Measurements from ENCODE around the gene PRKCZ.

The PRKCZ gene

DNA sequence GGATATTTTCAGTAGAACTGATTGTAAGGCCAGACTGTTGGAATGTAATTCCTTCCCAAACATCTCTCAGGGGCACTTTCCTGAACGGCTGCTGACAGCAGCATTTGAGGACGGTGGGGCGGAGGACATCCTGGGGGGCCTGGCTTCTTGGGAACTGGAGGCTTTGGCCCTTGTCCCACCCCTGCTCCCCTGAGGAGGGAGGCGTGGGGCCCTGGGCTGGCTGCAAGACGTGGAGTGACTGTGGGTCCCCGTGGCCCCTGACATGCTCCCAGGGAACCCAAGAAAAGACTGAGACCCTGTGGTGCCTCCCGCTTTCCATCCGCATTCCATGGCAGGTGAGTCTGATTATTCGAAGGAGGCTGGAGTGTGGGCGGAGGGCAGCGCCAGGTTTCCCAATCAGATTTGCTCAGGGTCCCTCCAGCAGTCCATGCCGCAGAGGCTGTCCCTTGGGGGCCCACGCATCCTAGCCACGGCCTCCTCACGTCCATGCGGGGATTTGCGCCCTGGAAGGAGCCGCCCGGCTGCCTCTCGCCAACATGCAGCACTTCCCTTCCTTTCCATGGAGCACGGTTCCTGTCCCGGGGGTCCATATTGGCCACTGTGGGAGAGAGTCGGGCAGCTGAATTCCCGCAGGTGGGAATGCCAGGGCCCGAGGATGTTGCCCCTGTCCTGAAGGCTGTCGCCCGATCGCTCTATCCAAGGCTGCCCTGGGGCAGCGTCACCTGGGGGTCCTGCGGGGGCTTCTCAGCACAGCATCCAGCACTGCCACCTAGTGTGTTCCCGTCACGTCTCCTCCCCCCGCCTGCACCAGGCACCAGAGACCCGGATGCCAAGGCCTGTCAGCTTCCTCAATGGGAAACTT, 75.4 kb downstream of the PRKCZ start:
- H3K4me3 ChIP-seq (ENCODE audit: low read depth, low read length), result no peak overlapping the region
- H3K9me3 ChIP-seq (ENCODE audit: insufficient read depth, low read depth, low read length), result peaks cover 8% of the 10 kb centered on the region
- no peak overlapping the region for H3K4ac ChIP-seq (ENCODE audit: low read depth, low read length)
- peaks cover 0 to 5% of the 10 kb centered on the region in 2 experiments for H3K4me1 ChIP-seq (ENCODE audit: control insufficient read depth in 1 of 2, insufficient read depth in 2 of 2, low read length in 2 of 2)
- no peak overlapping the region for H4K12ac ChIP-seq (ENCODE audit: low read depth, low read length)
- no peak overlapping the region for H2AK5ac ChIP-seq (ENCODE audit: low read length)
- no peak overlapping the region for H3K18ac ChIP-seq (ENCODE audit: low read length)
- H3K14ac ChIP-seq (ENCODE audit: low read length), result no peak overlapping the region
- H3K27ac ChIP-seq (ENCODE audit: low read depth, low read length), result no peak overlapping the region
- H4K8ac ChIP-seq (ENCODE audit: low read depth, low read length), result no peak overlapping the region
- no peaks in the 10 kb centered on the region for H3K79me2 ChIP-seq (ENCODE audit: control insufficient read depth, insufficient read depth, low read length, poor library complexity)
- H2BK120ac ChIP-seq (ENCODE audit: insufficient read depth, low read length, poor library complexity), result no peak overlapping the region
- H3K27me3 ChIP-seq (ENCODE audit: insufficient read depth, low read length), result no peaks in the 10 kb centered on the region
- H3K9ac ChIP-seq (ENCODE audit: low read length), result no peak overlapping the region
- H2AFZ ChIP-seq (ENCODE audit: insufficient read depth, low read length, poor library complexity), result no peak overlapping the region
- H3K4me2 ChIP-seq (ENCODE audit: low read length), result no peak overlapping the region
- no peak overlapping the region for H3K23ac ChIP-seq (ENCODE audit: low read length)
- no peak overlapping the region for H4K91ac ChIP-seq (ENCODE audit: low read depth, low read length)
- DNase-seq, result no peak
- peaks cover 18 to 20% of the 10 kb centered on the region in 2 experiments for H3K36me3 ChIP-seq (ENCODE audit: control insufficient read depth in 1 of 2, insufficient read depth in 2 of 2, low read length in 2 of 2)
- WGBS (ENCODE audit: extremely low coverage, insufficient coverage, insufficient read length), result no CpG with 5 or more reads among the region's 34 CpGs
- no peaks in the 10 kb centered on the region for H3K79me1 ChIP-seq (ENCODE audit: low read length)
- H2BK5ac ChIP-seq (ENCODE audit: low read depth, low read length, poor library complexity), result no peak overlapping the region
- no peak overlapping the region for H2BK12ac ChIP-seq (ENCODE audit: low read length)

DNA sequence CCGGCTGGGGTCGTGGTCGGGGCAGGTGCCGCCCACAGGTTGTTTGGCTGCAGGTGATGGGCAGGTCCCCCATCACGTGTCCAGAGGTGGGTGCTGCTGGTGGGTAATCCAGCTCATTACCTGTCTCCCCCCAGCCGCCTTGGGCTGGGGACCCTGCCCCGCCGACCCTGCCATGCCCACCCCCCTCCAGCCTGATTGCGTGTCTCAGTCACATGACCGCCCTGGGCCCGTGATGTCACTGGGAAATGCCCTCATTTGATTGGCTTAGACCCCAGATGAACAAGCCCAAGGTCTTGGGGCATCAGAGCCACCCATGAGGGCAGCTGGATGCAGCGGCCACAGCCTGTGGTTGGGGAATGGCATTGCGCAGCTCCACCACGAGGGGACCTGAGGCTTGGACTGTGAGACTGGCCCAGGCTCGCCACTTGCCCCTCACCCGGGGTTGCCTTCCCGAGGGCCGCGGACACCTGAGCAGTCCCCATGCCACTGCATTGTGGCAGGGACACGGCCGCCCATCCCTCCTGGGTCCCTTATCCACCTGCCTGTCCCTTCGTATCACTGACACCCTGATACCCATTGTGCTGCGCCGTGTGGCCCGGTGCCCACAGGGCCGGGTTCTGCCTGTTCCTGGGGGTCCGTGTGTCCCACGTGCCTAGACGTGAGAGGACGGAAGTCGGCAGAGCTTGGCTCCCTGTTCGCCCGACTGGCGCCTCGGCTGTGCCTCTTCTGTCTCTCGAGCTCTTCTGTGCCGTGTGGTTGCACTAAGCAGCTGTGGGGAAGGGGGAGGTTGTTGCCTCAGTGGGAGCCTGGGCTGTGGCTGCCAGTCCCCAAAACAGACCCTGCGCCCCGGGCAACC, 76.3 kb downstream of the PRKCZ start:
- Histone ChIP-seq H3K9ac (ENCODE audit: low read length) (no peak overlapping the region), H3K14ac (ENCODE audit: low read length) (no peak overlapping the region), H3K79me1 (ENCODE audit: low read length) (no peaks in the 10 kb centered on the region), H3K4ac (ENCODE audit: low read depth, low read length) (no peak overlapping the region), H3K9me3 (ENCODE audit: insufficient read depth, low read depth, low read length) (peaks cover 5% of the 10 kb centered on the region), H4K8ac (ENCODE audit: low read depth, low read length) (no peak overlapping the region), H3K18ac (ENCODE audit: low read length) (no peak overlapping the region), H2BK120ac (ENCODE audit: insufficient read depth, low read length, poor library complexity) (no peak overlapping the region), H3K4me3 (ENCODE audit: low read depth, low read length) (peak overlapping the region; percentile 30), H2BK12ac (ENCODE audit: low read length) (no peak overlapping the region), H2BK5ac (ENCODE audit: low read depth, low read length, poor library complexity) (no peak overlapping the region), H3K4me2 (ENCODE audit: low read length) (no peak overlapping the region), H4K91ac (ENCODE audit: low read depth, low read length) (no peak overlapping the region), H3K79me2 (ENCODE audit: control insufficient read depth, insufficient read depth, low read length, poor library complexity) (no peaks in the 10 kb centered on the region), H2AK5ac (ENCODE audit: low read length) (no peak overlapping the region), H2AFZ (ENCODE audit: insufficient read depth, low read length, poor library complexity) (no peak overlapping the region), H3K23ac (ENCODE audit: low read length) (no peak overlapping the region), H3K27me3 (ENCODE audit: insufficient read depth, low read length) (no peaks in the 10 kb centered on the region), H3K36me3 (ENCODE audit: control insufficient read depth in 1 of 2, insufficient read depth in 2 of 2, low read length in 2 of 2) (peaks cover 18 to 20% of the 10 kb centered on the region in 2 experiments), H3K4me1 (ENCODE audit: control insufficient read depth in 1 of 2, insufficient read depth in 2 of 2, low read length in 2 of 2) (peaks cover 0 to 5% of the 10 kb centered on the region in 2 experiments), H3K27ac (ENCODE audit: low read depth, low read length) (no peak overlapping the region), H4K12ac (ENCODE audit: low read depth, low read length) (no peak overlapping the region)
- no CpG with 5 or more reads among the region's 39 CpGs for WGBS (ENCODE audit: extremely low coverage, insufficient coverage, insufficient read length)
- no peak for DNase-seq

DNA sequence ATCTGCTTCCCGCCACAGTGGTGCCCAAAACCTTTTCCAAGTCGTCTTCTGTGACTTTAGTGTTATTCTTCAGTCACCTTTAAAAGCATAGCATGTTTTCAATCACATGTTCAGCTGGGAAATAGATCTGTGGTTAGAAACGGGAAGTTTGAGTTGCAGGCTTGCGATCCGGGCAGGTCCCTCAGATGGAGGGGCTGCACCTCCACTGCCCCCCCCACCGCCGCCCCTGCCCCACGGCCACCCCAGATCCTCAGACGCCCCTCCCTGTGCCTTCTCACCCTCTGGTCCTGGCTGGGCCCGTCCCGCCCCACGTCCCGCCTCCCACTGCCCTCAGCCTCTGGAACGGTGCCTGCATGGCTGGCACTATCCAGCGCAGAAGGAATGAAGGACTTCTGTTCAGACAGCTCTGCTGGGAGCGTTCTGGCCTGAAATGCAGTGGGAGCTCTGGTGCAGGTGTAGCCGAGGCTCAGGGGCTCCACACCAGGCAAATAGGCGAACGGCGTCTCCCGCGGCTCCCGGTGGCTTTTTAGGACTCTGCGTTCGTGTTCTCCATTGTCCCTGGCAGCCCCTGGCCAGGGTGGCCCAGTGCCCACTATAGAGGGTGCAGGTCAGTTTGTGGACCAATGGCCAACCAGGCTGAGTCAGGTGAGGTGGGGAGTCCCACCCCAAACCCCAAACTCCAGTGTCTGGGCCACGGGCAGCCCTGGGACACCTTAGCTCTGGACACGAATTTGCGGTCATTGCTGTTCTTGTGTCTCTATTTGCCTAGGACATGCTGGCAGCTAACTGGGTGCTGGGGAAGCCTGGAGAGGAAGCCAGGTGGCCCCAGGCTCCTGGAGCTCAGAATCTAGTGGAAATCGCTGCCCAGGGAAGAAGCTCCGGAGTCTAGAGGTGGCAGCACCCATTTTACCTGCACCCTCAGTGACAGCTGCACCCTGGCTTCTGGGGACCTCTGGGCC, 77.3 kb downstream of the PRKCZ start:
- Histone ChIP-seq H3K4me3 (ENCODE audit: low read depth, low read length) (no peak overlapping the region), H3K79me2 (ENCODE audit: control insufficient read depth, insufficient read depth, low read length, poor library complexity) (no peaks in the 10 kb centered on the region), H3K4ac (ENCODE audit: low read depth, low read length) (no peak overlapping the region), H3K9me3 (ENCODE audit: insufficient read depth, low read depth, low read length) (peaks cover 3% of the 10 kb centered on the region), H3K14ac (ENCODE audit: low read length) (no peak overlapping the region), H2BK12ac (ENCODE audit: low read length) (no peak overlapping the region), H2AFZ (ENCODE audit: insufficient read depth, low read length, poor library complexity) (peak overlapping the region; percentile 10), H3K9ac (ENCODE audit: low read length) (no peak overlapping the region), H3K27me3 (ENCODE audit: insufficient read depth, low read length) (no peaks in the 10 kb centered on the region), H4K91ac (ENCODE audit: low read depth, low read length) (no peak overlapping the region), H3K4me2 (ENCODE audit: low read length) (no peak overlapping the region), H3K18ac (ENCODE audit: low read length) (no peak overlapping the region), H3K27ac (ENCODE audit: low read depth, low read length) (no peak overlapping the region), H3K79me1 (ENCODE audit: low read length) (peaks cover 3% of the 10 kb centered on the region), H3K23ac (ENCODE audit: low read length) (no peak overlapping the region), H3K36me3 (ENCODE audit: control insufficient read depth in 1 of 2, insufficient read depth in 2 of 2, low read length in 2 of 2) (peaks cover 18 to 20% of the 10 kb centered on the region in 2 experiments), H2BK5ac (ENCODE audit: low read depth, low read length, poor library complexity) (peak overlapping the region; percentile 9), H2BK120ac (ENCODE audit: insufficient read depth, low read length, poor library complexity) (no peak overlapping the region), H4K8ac (ENCODE audit: low read depth, low read length) (no peak overlapping the region), H4K12ac (ENCODE audit: low read depth, low read length) (no peak overlapping the region), H3K4me1 (ENCODE audit: control insufficient read depth in 1 of 2, insufficient read depth in 2 of 2, low read length in 2 of 2) (peaks cover 0 to 5% of the 10 kb centered on the region in 2 experiments), H2AK5ac (ENCODE audit: low read length) (no peak overlapping the region)
- no CpG with 5 or more reads among the region's 30 CpGs for WGBS (ENCODE audit: extremely low coverage, insufficient coverage, insufficient read length)
- no peak for DNase-seq
